ENCODE results near the gene EXD3.
"Not testable (repeated sequence)": the region's sequence is repeated elsewhere in the genome, so short reads cannot be mapped to it uniquely, and the experiment has no call there.

The EXD3 gene

GRCh38 chr9:137390553-137391410 lies 32.2 kb downstream of the EXD3 start:
- no peak for DNase-seq

- no peak for DNase-seq
Observed at GRCh38 chr9:137389428-137389746, 33.6 kb downstream of the EXD3 start.

GRCh38 chr9:137388589-137389427 lies 34.2 kb downstream of the EXD3 start:
- DNase-seq, result no peak

GRCh38 chr9:137387891-137388560 lies 34.9 kb downstream of the EXD3 start:
- DNase-seq, result no peak

GRCh38 chr9:137387114-137387890 lies 35.7 kb downstream of the EXD3 start:
- no peak for DNase-seq

- not testable (repeated sequence) for DNase-seq
Observed at GRCh38 chr9:137386507-137387113, 36.4 kb downstream of the EXD3 start.

- DNase-seq, result no peak
Observed at GRCh38 chr9:137385061-137385655, 37.8 kb downstream of the EXD3 start.

- no peak for DNase-seq
Observed at GRCh38 chr9:137383784-137384756, 38.9 kb downstream of the EXD3 start.

- DNase-seq, result no peak
Observed at GRCh38 chr9:137383081-137383783, 39.7 kb downstream of the EXD3 start.

- no peak for DNase-seq
Observed at GRCh38 chr9:137382444-137383080, 40.4 kb downstream of the EXD3 start.

- no peak for DNase-seq
Observed at GRCh38 chr9:137381501-137382443, 41.2 kb downstream of the EXD3 start.

GRCh38 chr9:137380606-137381005 lies 42.4 kb downstream of the EXD3 start:
- DNase-seq, result no peak

- no peak for DNase-seq
Observed at GRCh38 chr9:137380171-137380570, 42.8 kb downstream of the EXD3 start.

- DNase-seq, result no peak
Observed at GRCh38 chr9:137379761-137380161, 43.2 kb downstream of the EXD3 start.

- DNase-seq, result not testable (repeated sequence)
Observed at GRCh38 chr9:137378688-137379410, 44.1 kb downstream of the EXD3 start.

GRCh38 chr9:137376386-137376785 lies 46.6 kb downstream of the EXD3 start:
- no peak for DNase-seq

- no peak for DNase-seq
Observed at GRCh38 chr9:137375321-137376058, 47.5 kb downstream of the EXD3 start.

Measured in NCI-H2227 treated with DMSO at 0.1 percent for 48 hours (cell line).